Measurements from ENCODE around the gene CCDC102B.

The CCDC102B gene

GRCh38 chr18:68797871-68798270 is at the start of gene CCDC102B:
Gene CCDC102B, plus strand, starts transcription at chr18:68798080. Its CDS starts 38,684 bp downstream, at chr18:68836764.
- no peak within 1 kb of the TSS for H3K27ac ChIP-seq (ENCODE audit: low read length)

GRCh38 chr18:68757126-68757525 is 40.8 kb upstream of the CCDC102B start:
- H3K4me3 ChIP-seq (ENCODE audit: low read length) = no peak overlapping the region
- H3K27ac ChIP-seq (ENCODE audit: low read length) = no peak overlapping the region
- peaks cover 2% of the 10 kb centered on the region for H3K9me3 ChIP-seq (ENCODE audit: control insufficient read depth, low read depth, low read length)
- H3K27me3 ChIP-seq (ENCODE audit: control insufficient read depth, insufficient read depth, low read length) = no peaks in the 10 kb centered on the region
- H3K9ac ChIP-seq (ENCODE audit: low read length) = no peak overlapping the region
- no peaks in the 10 kb centered on the region for H3K4me1 ChIP-seq (ENCODE audit: control insufficient read depth, low read depth, low read length)
- H3K36me3 ChIP-seq (ENCODE audit: control insufficient read depth, low read depth, low read length) = no peaks in the 10 kb centered on the region

More at GRCh38 chr18:68797871-68798270, at the start of gene CCDC102B:
- Histone ChIP-seq H3K9me3 (ENCODE audit: control insufficient read depth, low read depth, low read length) (no peaks in the 10 kb centered on the region), H3K36me3 (ENCODE audit: control insufficient read depth, low read depth, low read length) (no peaks in the 10 kb centered on the region), H3K4me1 (ENCODE audit: control insufficient read depth, low read depth, low read length) (peaks cover 11% of the 10 kb centered on the region), H3K27me3 (ENCODE audit: control insufficient read depth, insufficient read depth, low read length) (no peaks in the 10 kb centered on the region), H3K9ac (ENCODE audit: low read length) (no peak within 1 kb of the TSS), H3K4me3 (ENCODE audit: low read length) (no peak within 1 kb of the TSS)

- Histone ChIP-seq H3K4me1 (ENCODE audit: control insufficient read depth, low read depth, low read length) (no peaks in the 10 kb centered on the region), H3K9ac (ENCODE audit: low read length) (no peak overlapping the region), H3K27me3 (ENCODE audit: control insufficient read depth, insufficient read depth, low read length) (no peaks in the 10 kb centered on the region), H3K9me3 (ENCODE audit: control insufficient read depth, low read depth, low read length) (no peaks in the 10 kb centered on the region), H3K36me3 (ENCODE audit: control insufficient read depth, low read depth, low read length) (no peaks in the 10 kb centered on the region), H3K27ac (ENCODE audit: low read length) (no peak overlapping the region), H3K4me3 (ENCODE audit: low read length) (no peak overlapping the region)
These were observed 38.6 kb upstream of the CCDC102B start for GRCh38 chr18:68759308-68759707.

GRCh38 chr18:68763083-68763482 is 34.8 kb upstream of the CCDC102B start:
- Histone ChIP-seq H3K4me3 (ENCODE audit: low read length) (no peak overlapping the region), H3K4me1 (ENCODE audit: control insufficient read depth, low read depth, low read length) (no peaks in the 10 kb centered on the region), H3K36me3 (ENCODE audit: control insufficient read depth, low read depth, low read length) (no peaks in the 10 kb centered on the region), H3K9ac (ENCODE audit: low read length) (no peak overlapping the region), H3K9me3 (ENCODE audit: control insufficient read depth, low read depth, low read length) (no peaks in the 10 kb centered on the region), H3K27ac (ENCODE audit: low read length) (no peak overlapping the region), H3K27me3 (ENCODE audit: control insufficient read depth, insufficient read depth, low read length) (no peaks in the 10 kb centered on the region)

GRCh38 chr18:68764016-68764415 is 33.9 kb upstream of the CCDC102B start:
- Histone ChIP-seq H3K36me3 (ENCODE audit: control insufficient read depth, low read depth, low read length) (no peaks in the 10 kb centered on the region), H3K27me3 (ENCODE audit: control insufficient read depth, insufficient read depth, low read length) (no peaks in the 10 kb centered on the region), H3K9ac (ENCODE audit: low read length) (no peak overlapping the region), H3K9me3 (ENCODE audit: control insufficient read depth, low read depth, low read length) (no peaks in the 10 kb centered on the region), H3K4me3 (ENCODE audit: low read length) (no peak overlapping the region), H3K27ac (ENCODE audit: low read length) (no peak overlapping the region), H3K4me1 (ENCODE audit: control insufficient read depth, low read depth, low read length) (no peaks in the 10 kb centered on the region)

GRCh38 chr18:68766433-68766832 is 31.4 kb upstream of the CCDC102B start:
- no peaks in the 10 kb centered on the region for H3K27me3 ChIP-seq (ENCODE audit: control insufficient read depth, insufficient read depth, low read length)
- no peak overlapping the region for H3K4me3 ChIP-seq (ENCODE audit: low read length)
- no peak overlapping the region for H3K27ac ChIP-seq (ENCODE audit: low read length)
- H3K9ac ChIP-seq (ENCODE audit: low read length) = no peak overlapping the region
- no peaks in the 10 kb centered on the region for H3K4me1 ChIP-seq (ENCODE audit: control insufficient read depth, low read depth, low read length)
- no peaks in the 10 kb centered on the region for H3K36me3 ChIP-seq (ENCODE audit: control insufficient read depth, low read depth, low read length)
- H3K9me3 ChIP-seq (ENCODE audit: control insufficient read depth, low read depth, low read length) = no peaks in the 10 kb centered on the region

- Histone ChIP-seq H3K36me3 (ENCODE audit: control insufficient read depth, low read depth, low read length) (no peaks in the 10 kb centered on the region), H3K27ac (ENCODE audit: low read length) (no peak overlapping the region), H3K4me3 (ENCODE audit: low read length) (no peak overlapping the region), H3K27me3 (ENCODE audit: control insufficient read depth, insufficient read depth, low read length) (no peaks in the 10 kb centered on the region), H3K4me1 (ENCODE audit: control insufficient read depth, low read depth, low read length) (no peaks in the 10 kb centered on the region), H3K9me3 (ENCODE audit: control insufficient read depth, low read depth, low read length) (no peaks in the 10 kb centered on the region), H3K9ac (ENCODE audit: low read length) (no peak overlapping the region)
These were observed 28.4 kb upstream of the CCDC102B start for GRCh38 chr18:68769461-68769860.

GRCh38 chr18:68772268-68772667 is 25.6 kb upstream of the CCDC102B start:
- H3K4me1 ChIP-seq (ENCODE audit: control insufficient read depth, low read depth, low read length) = no peaks in the 10 kb centered on the region
- H3K27me3 ChIP-seq (ENCODE audit: control insufficient read depth, insufficient read depth, low read length) = no peaks in the 10 kb centered on the region
- H3K36me3 ChIP-seq (ENCODE audit: control insufficient read depth, low read depth, low read length) = no peaks in the 10 kb centered on the region
- no peak overlapping the region for H3K9ac ChIP-seq (ENCODE audit: low read length)
- no peak overlapping the region for H3K27ac ChIP-seq (ENCODE audit: low read length)
- no peak overlapping the region for H3K4me3 ChIP-seq (ENCODE audit: low read length)
- H3K9me3 ChIP-seq (ENCODE audit: control insufficient read depth, low read depth, low read length) = no peaks in the 10 kb centered on the region

GRCh38 chr18:68778280-68778886 is 19.5 kb upstream of the CCDC102B start:
- H3K27ac ChIP-seq (ENCODE audit: low read length) = no peak overlapping the region
- no peak overlapping the region for H3K9ac ChIP-seq (ENCODE audit: low read length)
- no peaks in the 10 kb centered on the region for H3K36me3 ChIP-seq (ENCODE audit: control insufficient read depth, low read depth, low read length)

GRCh38 chr18:68779169-68779568 is 18.7 kb upstream of the CCDC102B start:
- H3K27ac ChIP-seq (ENCODE audit: low read length) = no peak overlapping the region
- H3K27me3 ChIP-seq (ENCODE audit: control insufficient read depth, insufficient read depth, low read length) = no peaks in the 10 kb centered on the region
- no peak overlapping the region for H3K4me3 ChIP-seq (ENCODE audit: low read length)
- no peaks in the 10 kb centered on the region for H3K36me3 ChIP-seq (ENCODE audit: control insufficient read depth, low read depth, low read length)
- H3K9me3 ChIP-seq (ENCODE audit: control insufficient read depth, low read depth, low read length) = no peaks in the 10 kb centered on the region
- H3K4me1 ChIP-seq (ENCODE audit: control insufficient read depth, low read depth, low read length) = no peaks in the 10 kb centered on the region
- H3K9ac ChIP-seq (ENCODE audit: low read length) = no peak overlapping the region

More at GRCh38 chr18:68778280-68778886, 19.5 kb upstream of the CCDC102B start:
- Histone ChIP-seq H3K4me1 (ENCODE audit: control insufficient read depth, low read depth, low read length) (no peaks in the 10 kb centered on the region), H3K27me3 (ENCODE audit: control insufficient read depth, insufficient read depth, low read length) (no peaks in the 10 kb centered on the region), H3K9me3 (ENCODE audit: control insufficient read depth, low read depth, low read length) (no peaks in the 10 kb centered on the region), H3K4me3 (ENCODE audit: low read length) (no peak overlapping the region)

- H3K27ac ChIP-seq (ENCODE audit: low read length) = no peak overlapping the region
- no peaks in the 10 kb centered on the region for H3K36me3 ChIP-seq (ENCODE audit: control insufficient read depth, low read depth, low read length)
- H3K4me3 ChIP-seq (ENCODE audit: low read length) = no peak overlapping the region
- H3K4me1 ChIP-seq (ENCODE audit: control insufficient read depth, low read depth, low read length) = no peaks in the 10 kb centered on the region
- no peaks in the 10 kb centered on the region for H3K9me3 ChIP-seq (ENCODE audit: control insufficient read depth, low read depth, low read length)
- no peak overlapping the region for H3K9ac ChIP-seq (ENCODE audit: low read length)
- no peaks in the 10 kb centered on the region for H3K27me3 ChIP-seq (ENCODE audit: control insufficient read depth, insufficient read depth, low read length)
These were observed 16.9 kb upstream of the CCDC102B start for GRCh38 chr18:68780802-68781635.

- no peaks in the 10 kb centered on the region for H3K4me1 ChIP-seq (ENCODE audit: control insufficient read depth, low read depth, low read length)
- no peak overlapping the region for H3K9ac ChIP-seq (ENCODE audit: low read length)
- H3K9me3 ChIP-seq (ENCODE audit: control insufficient read depth, low read depth, low read length) = no peaks in the 10 kb centered on the region
- H3K27me3 ChIP-seq (ENCODE audit: control insufficient read depth, insufficient read depth, low read length) = no peaks in the 10 kb centered on the region
- H3K27ac ChIP-seq (ENCODE audit: low read length) = no peak overlapping the region
- no peaks in the 10 kb centered on the region for H3K36me3 ChIP-seq (ENCODE audit: control insufficient read depth, low read depth, low read length)
- no peak overlapping the region for H3K4me3 ChIP-seq (ENCODE audit: low read length)
These were observed 14.4 kb upstream of the CCDC102B start for GRCh38 chr18:68783506-68783905.
